H9 (cell line): ENCODE data around the gene SOX8. TPM values are rescaled to one million over a fixed set of nuclear protein-coding genes. Genes with fewer than 3 reads are reported as not detected.

ENCODE experiments used
- DNase-seq: peaks from one replicate; pipeline ENCODE4 v3.0.0-alpha.2; 2017
- H2AFZ ChIP-seq: one replicate; pipeline ENCODE4 v1.6.1; 2013; ENCODE audit warnings: mild to moderate bottlenecking, low read length, control low read depth, moderate library complexity
- H2AK5ac ChIP-seq: 2 replicates; pipeline ENCODE4 v1.6.1; 2013; ENCODE audit warnings: low read length, control low read depth, mixed read lengths; ENCODE audit not compliant: insufficient read length
- H2BK120ac ChIP-seq: one replicate; pipeline ENCODE4 v1.6.1; 2013; ENCODE audit warnings: low read depth, mild to moderate bottlenecking, low read length, control low read depth, inconsistent platforms; ENCODE audit not compliant: poor library complexity, severe bottlenecking
- H2BK12ac ChIP-seq: 2 replicates; pipeline ENCODE4 v1.6.1; 2013; ENCODE audit warnings: low read length, control low read depth, mixed read lengths, low read depth; ENCODE audit not compliant: insufficient read length
- H2BK15ac ChIP-seq: 2 replicates; pipeline ENCODE4 v1.6.1; 2013; ENCODE audit warnings: low read depth, low read length, control low read depth
- H2BK20ac ChIP-seq: one replicate; pipeline ENCODE4 v1.6.1; 2013; ENCODE audit warnings: low read depth, mild to moderate bottlenecking, low read length, control low read depth, inconsistent platforms; ENCODE audit not compliant: poor library complexity, severe bottlenecking
- H2BK5ac ChIP-seq: 2 replicates; pipeline ENCODE4 v1.6.1; 2013; ENCODE audit warnings: low read length, control low read depth, mixed read lengths; ENCODE audit not compliant: insufficient read length
- H3K14ac ChIP-seq: 2 replicates; pipeline ENCODE4 v1.6.1; 2013; ENCODE audit warnings: low read length, control low read depth; ENCODE audit not compliant: insufficient read depth
- H3K18ac ChIP-seq: 2 replicates; pipeline ENCODE4 v1.6.1; 2013; ENCODE audit warnings: low read depth, mild to moderate bottlenecking, mixed read lengths, low read length, control low read depth; ENCODE audit not compliant: insufficient read length
- H3K23ac ChIP-seq: 2 replicates; pipeline ENCODE4 v1.6.1; 2013; ENCODE audit warnings: low read length, control low read depth, mixed read lengths, low read depth; ENCODE audit not compliant: insufficient read length
- H3K23me2 ChIP-seq: 2 replicates; pipeline ENCODE4 v1.6.1; 2013; ENCODE audit warnings: low read depth, mild to moderate bottlenecking, mixed read lengths, low read length, control low read depth; ENCODE audit not compliant: insufficient read length, poor library complexity, severe bottlenecking
- H3K27ac ChIP-seq: 2 replicates; pipeline ENCODE4 v1.5.1; 2013; ENCODE audit warnings: low read length, control low read depth, mixed read lengths, low read depth; ENCODE audit not compliant: insufficient read length
- H3K27me3 ChIP-seq: 2 replicates; pipeline ENCODE4 v1.6.1; 2013; ENCODE audit warnings: low read length, control low read depth, inconsistent platforms; ENCODE audit not compliant: insufficient read depth
- H3K4ac ChIP-seq: 2 replicates; pipeline ENCODE4 v1.6.1; 2013; ENCODE audit warnings: low read depth, mild to moderate bottlenecking, control low read depth, inconsistent platforms, low read length, moderate library complexity
- H3K4me1 ChIP-seq: 2 replicates; pipeline ENCODE4 v1.6.1; 2013; ENCODE audit warnings: low read length, control low read depth, inconsistent platforms; ENCODE audit not compliant: insufficient read depth
- H3K4me2 ChIP-seq: 2 replicates; pipeline ENCODE4 v1.6.1; 2013; ENCODE audit warnings: low read length, control low read depth, mixed read lengths; ENCODE audit not compliant: insufficient read length, insufficient read depth
- H3K56ac ChIP-seq: 2 replicates; pipeline ENCODE4 v1.6.1; 2013; ENCODE audit warnings: low read depth, mild to moderate bottlenecking, mixed read lengths, low read length, control low read depth; ENCODE audit not compliant: insufficient read length
- H3K79me1 ChIP-seq: 2 replicates; pipeline ENCODE4 v1.6.1; 2013; ENCODE audit warnings: low read depth, mild to moderate bottlenecking, moderate library complexity, low read length, control low read depth, inconsistent platforms; ENCODE audit not compliant: insufficient read depth, poor library complexity, severe bottlenecking
- H3K79me2 ChIP-seq: 2 replicates; pipeline ENCODE4 v1.6.1; 2013; ENCODE audit warnings: low read length, control low read depth, inconsistent platforms; ENCODE audit not compliant: insufficient read depth
- H3K9ac ChIP-seq: 2 replicates; pipeline ENCODE4 v1.6.1; 2013; ENCODE audit warnings: low read length, control low read depth, mixed read lengths; ENCODE audit not compliant: insufficient read length; ENCODE audit errors: extremely low read depth
- H3K9me3 ChIP-seq: one replicate; pipeline ENCODE4 v1.6.1; 2013; ENCODE audit warnings: low read depth, low read length, inconsistent platforms; ENCODE audit not compliant: control insufficient read depth
- H3T11ph ChIP-seq: one replicate; pipeline ENCODE4 v1.6.1; 2013; ENCODE audit warnings: mild to moderate bottlenecking, low read length, control low read depth, inconsistent platforms
- H4K20me1 ChIP-seq: one replicate; pipeline ENCODE4 v1.6.1; 2013; ENCODE audit not compliant: control insufficient read depth, insufficient read length, insufficient read depth
- H4K5ac ChIP-seq: 2 replicates; pipeline ENCODE4 v1.6.1; 2013; ENCODE audit warnings: low read depth, mild to moderate bottlenecking, mixed read lengths, low read length, control low read depth; ENCODE audit not compliant: insufficient read length
- H4K8ac ChIP-seq: replicated peaks from 2 replicates; pipeline ENCODE4 v1.6.1; 2013; ENCODE audit warnings: low read length, control low read depth, mixed read lengths, low read depth; ENCODE audit not compliant: insufficient read length
- H4K91ac ChIP-seq: 2 replicates; pipeline ENCODE4 v1.6.1; 2013; ENCODE audit warnings: low read depth, mild to moderate bottlenecking, moderate library complexity, mixed read lengths, low read length, control low read depth; ENCODE audit not compliant: insufficient read length
- H3K27ac Mint-ChIP-seq, 3 experiments: 2 replicates in 2 of 3; 3 replicates in 1 of 3; pipeline ENCODE4 v1.8.0; 2020 to 2021; ENCODE audit warnings: mixed read lengths in 3 of 3, mild to moderate bottlenecking in 1 of 3, moderate library complexity in 1 of 3
- H3K27me3 Mint-ChIP-seq: 2 replicates; pipeline ENCODE4 v1.8.0; 2021; ENCODE audit warnings: low read depth, mild to moderate bottlenecking, moderate library complexity, mixed read lengths
- H3K36me3 Mint-ChIP-seq, 3 experiments: 2 replicates in 2 of 3; 3 replicates in 1 of 3; pipeline ENCODE4 v1.8.0; 2020 to 2021; ENCODE audit warnings: low read depth in 3 of 3, mixed read lengths in 3 of 3; ENCODE audit not compliant: insufficient read depth in 1 of 3
- H3K4me1 Mint-ChIP-seq, 2 experiments: 2 replicates each; pipeline ENCODE4 v1.8.0; 2020; ENCODE audit warnings: mixed read lengths in 2 of 2
- H3K4me3 Mint-ChIP-seq, 2 experiments: 2 replicates in 1 of 2; 3 replicates in 1 of 2; pipeline ENCODE4 v1.8.0; 2020 to 2021; ENCODE audit warnings: mild to moderate bottlenecking in 2 of 2, mixed read lengths in 2 of 2, moderate library complexity in 1 of 2
- H3K9me3 Mint-ChIP-seq, 2 experiments: 2 replicates in 1 of 2; 3 replicates in 1 of 2; pipeline ENCODE4 v1.8.0; 2020; ENCODE audit warnings: mild to moderate bottlenecking in 2 of 2, mixed read lengths in 2 of 2, moderate library complexity in 1 of 2
- WGBS: extraction: QIAGEN DNeasy Blood & Tissue Kit; methylation state at CpG from one replicate; pipeline ENCODE4 v1.1.7; 2013; ENCODE audit warnings: missing lambda C conversion rate, low lambda C conversion rate, mixed read lengths; ENCODE audit not compliant: insufficient read length; ENCODE audit errors: extremely low coverage; 5-methylcytosine and 5-hydroxymethylcytosine counted together
- total RNA-seq: library from RNA; stranded (reverse); gene quantifications from 2 replicates; pipeline ENCODE4 v1.2.1, GENCODE V29; 2021
- TF ChIP-seq, protein P1 (sequence below): fragments of 200-600 bp; sonication (generic); conservative IDR thresholded peaks from 3 replicates; pipeline ENCODE4 v1.8.0; 2021; ENCODE audit warnings: antibody characterized with exemption, mild to moderate bottlenecking

SOX8 gene
- total RNA-seq, 1 experiment from 2014 or later, result 8.9 TPM

DNA sequence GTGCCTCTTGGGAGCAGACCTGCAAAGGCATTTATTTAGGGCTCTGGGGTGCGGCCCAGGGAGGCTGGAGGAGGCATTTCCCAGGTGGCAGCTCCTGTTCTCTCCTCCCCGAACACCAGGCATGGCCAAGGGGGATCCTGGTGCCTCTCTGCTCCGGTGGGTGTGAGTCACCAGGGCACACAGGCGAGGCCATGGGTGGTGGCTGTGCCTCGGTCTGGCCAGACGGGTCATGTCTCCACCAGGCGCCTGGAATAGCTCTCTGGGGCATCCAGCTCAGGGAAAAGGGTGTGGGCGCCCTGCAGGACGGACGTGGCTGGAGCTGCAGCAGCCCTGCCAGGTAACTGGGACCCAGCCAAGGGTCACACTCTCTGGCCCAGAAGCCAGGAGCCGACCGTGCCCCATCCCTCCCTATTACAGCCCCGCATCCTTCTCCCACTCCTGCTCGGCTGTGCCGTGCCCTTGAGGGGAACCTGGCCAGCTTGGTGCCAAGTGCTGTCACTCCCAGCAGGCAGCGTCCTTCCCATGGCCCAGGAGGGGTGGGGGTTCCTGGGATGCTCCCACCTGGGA, 25.8 kb downstream of the SOX8 start:
- Histone ChIP-seq H2AK5ac (no peak overlapping the region), H2AFZ (no peak overlapping the region), H3K79me1 (no peaks in the 10 kb centered on the region), H3K4me1 (no peaks in the 10 kb centered on the region), H4K5ac (no peak overlapping the region), H3K9me3 (no peaks in the 10 kb centered on the region), H2BK12ac (no peak overlapping the region), H3T11ph (no peak overlapping the region), H2BK15ac (no peak overlapping the region), H3K4ac (no peak overlapping the region), H3K23ac (no peak overlapping the region), H3K56ac (no peak overlapping the region), H3K4me2 (no peak overlapping the region), H2BK20ac (no peak overlapping the region), H2BK120ac (no peak overlapping the region), H3K23me2 (no peaks in the 10 kb centered on the region), H3K79me2 (no peaks in the 10 kb centered on the region), H4K20me1 (no peaks in the 10 kb centered on the region), H3K9ac (no peak overlapping the region), H3K14ac (peak overlapping the region; percentile 13; the same call in 1 of the 2 replicates), H4K91ac (no peak overlapping the region), H3K18ac (no peak overlapping the region), H3K27ac (no peak overlapping the region), H2BK5ac (no peak overlapping the region), H4K8ac (no peak overlapping the region), H3K27me3 (no peaks in the 10 kb centered on the region)
- H3K36me3 Mint-ChIP-seq, result no peaks in the 10 kb centered on the region
- peaks cover 4% of the 10 kb centered on the region; the same call in 1 of the 2 replicates for H3K27me3 Mint-ChIP-seq
- TF ChIP-seq, protein P1, sequence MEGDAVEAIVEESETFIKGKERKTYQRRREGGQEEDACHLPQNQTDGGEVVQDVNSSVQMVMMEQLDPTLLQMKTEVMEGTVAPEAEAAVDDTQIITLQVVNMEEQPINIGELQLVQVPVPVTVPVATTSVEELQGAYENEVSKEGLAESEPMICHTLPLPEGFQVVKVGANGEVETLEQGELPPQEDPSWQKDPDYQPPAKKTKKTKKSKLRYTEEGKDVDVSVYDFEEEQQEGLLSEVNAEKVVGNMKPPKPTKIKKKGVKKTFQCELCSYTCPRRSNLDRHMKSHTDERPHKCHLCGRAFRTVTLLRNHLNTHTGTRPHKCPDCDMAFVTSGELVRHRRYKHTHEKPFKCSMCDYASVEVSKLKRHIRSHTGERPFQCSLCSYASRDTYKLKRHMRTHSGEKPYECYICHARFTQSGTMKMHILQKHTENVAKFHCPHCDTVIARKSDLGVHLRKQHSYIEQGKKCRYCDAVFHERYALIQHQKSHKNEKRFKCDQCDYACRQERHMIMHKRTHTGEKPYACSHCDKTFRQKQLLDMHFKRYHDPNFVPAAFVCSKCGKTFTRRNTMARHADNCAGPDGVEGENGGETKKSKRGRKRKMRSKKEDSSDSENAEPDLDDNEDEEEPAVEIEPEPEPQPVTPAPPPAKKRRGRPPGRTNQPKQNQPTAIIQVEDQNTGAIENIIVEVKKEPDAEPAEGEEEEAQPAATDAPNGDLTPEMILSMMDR, result no peak
- no peak overlapping the region for H3K4me3 Mint-ChIP-seq
- H3K27ac Mint-ChIP-seq, result no peak overlapping the region; a peak in 1 of 7 replicates
- no CpG with 5 or more reads among the region's 16 CpGs for WGBS
- H3K4me1 Mint-ChIP-seq, result peaks cover 0 to 6% of the 10 kb centered on the region in 2 experiments; a peak in 1 of 4 replicates
- no peak for DNase-seq
- H3K9me3 Mint-ChIP-seq, result no peaks in the 10 kb centered on the region; a peak in 1 of 5 replicates
